ENCODE data around the gene RCAN3. TPM values are rescaled to one million over a fixed set of nuclear protein-coding genes. Genes with fewer than 3 reads are reported as not detected.
"Not testable (repeated sequence)": the region's sequence is repeated elsewhere in the genome, so short reads cannot be mapped to it uniquely, and the experiment has no call there.

The RCAN3 gene
- total RNA-seq, 1 experiment from 2014 or later: 10.2 TPM

DNA sequence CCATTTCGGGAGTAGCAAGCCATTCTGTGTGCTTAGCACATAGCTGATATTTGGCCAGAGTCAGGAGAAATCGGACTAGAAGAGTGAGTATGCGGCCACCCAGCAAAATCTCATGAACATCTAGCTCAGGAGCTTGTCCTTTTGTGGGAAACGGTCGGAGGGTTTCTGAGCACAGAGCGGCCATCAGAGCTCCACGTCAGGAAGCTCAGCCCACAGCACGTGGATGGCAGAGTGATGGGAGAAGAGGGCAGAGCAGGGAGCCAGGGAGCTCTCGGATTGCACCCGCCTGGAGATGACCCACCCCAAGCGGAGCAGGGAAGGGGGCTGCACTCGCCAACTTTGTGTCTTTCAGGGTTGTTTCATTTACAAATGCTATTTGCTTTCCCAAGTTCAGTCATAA lies 13.9 kb downstream of the RCAN3 start:
- no peaks in the 10 kb centered on the region for H3K9me3 Mint-ChIP-seq (ENCODE audit: unreplicated experiment)
- Histone ChIP-seq H3K36me3 (ENCODE audit: control insufficient read depth, insufficient read depth, low read length) (no peaks in the 10 kb centered on the region), H3K4me3 (ENCODE audit: low read depth, low read length) (no peak overlapping the region), H3K27me3 (replicated peaks; ENCODE audit: control insufficient read depth, insufficient read depth, low read length) (no peaks in the 10 kb centered on the region), H3K9me3 (no peaks in the 10 kb centered on the region), H3K4me1 (no peaks in the 10 kb centered on the region)
- H3K36me3 Mint-ChIP-seq (ENCODE audit: insufficient read depth, unreplicated experiment): peaks cover 17% of the 10 kb centered on the region
- DNase-seq: no peak
- TF ChIP-seq, protein P1, sequence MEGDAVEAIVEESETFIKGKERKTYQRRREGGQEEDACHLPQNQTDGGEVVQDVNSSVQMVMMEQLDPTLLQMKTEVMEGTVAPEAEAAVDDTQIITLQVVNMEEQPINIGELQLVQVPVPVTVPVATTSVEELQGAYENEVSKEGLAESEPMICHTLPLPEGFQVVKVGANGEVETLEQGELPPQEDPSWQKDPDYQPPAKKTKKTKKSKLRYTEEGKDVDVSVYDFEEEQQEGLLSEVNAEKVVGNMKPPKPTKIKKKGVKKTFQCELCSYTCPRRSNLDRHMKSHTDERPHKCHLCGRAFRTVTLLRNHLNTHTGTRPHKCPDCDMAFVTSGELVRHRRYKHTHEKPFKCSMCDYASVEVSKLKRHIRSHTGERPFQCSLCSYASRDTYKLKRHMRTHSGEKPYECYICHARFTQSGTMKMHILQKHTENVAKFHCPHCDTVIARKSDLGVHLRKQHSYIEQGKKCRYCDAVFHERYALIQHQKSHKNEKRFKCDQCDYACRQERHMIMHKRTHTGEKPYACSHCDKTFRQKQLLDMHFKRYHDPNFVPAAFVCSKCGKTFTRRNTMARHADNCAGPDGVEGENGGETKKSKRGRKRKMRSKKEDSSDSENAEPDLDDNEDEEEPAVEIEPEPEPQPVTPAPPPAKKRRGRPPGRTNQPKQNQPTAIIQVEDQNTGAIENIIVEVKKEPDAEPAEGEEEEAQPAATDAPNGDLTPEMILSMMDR (IDR thresholded peaks at IDR 0.05; ENCODE audit: insufficient read depth in 1 of 2, low read depth in 1 of 2, low read length in 1 of 2, severe bottlenecking in 1 of 2, unreplicated experiment in 1 of 2): no peak
- ChIA-PET POLR2A (no interaction called here), CTCF (interaction anchor here (1.7 kb wide), 1 partner anchor 25 kb away, joined by 4 read pairs; no protein-coding TSS in a partner anchor)
- BruUV-seq (replicated peaks): no TSS peak
- intact Hi-C loops (cut with micrococcal nuclease; ENCODE audit: unreplicated experiment): no loop called here
- no peaks in the 10 kb centered on the region for H3K4me1 Mint-ChIP-seq (ENCODE audit: low read depth, unreplicated experiment)
- H3K27me3 Mint-ChIP-seq (ENCODE audit: insufficient read depth, unreplicated experiment): no peaks in the 10 kb centered on the region
- H3K27ac Mint-ChIP-seq (ENCODE audit: unreplicated experiment): no peak overlapping the region
- no peak overlapping the region for H3K4me3 Mint-ChIP-seq (ENCODE audit: unreplicated experiment)

DNA sequence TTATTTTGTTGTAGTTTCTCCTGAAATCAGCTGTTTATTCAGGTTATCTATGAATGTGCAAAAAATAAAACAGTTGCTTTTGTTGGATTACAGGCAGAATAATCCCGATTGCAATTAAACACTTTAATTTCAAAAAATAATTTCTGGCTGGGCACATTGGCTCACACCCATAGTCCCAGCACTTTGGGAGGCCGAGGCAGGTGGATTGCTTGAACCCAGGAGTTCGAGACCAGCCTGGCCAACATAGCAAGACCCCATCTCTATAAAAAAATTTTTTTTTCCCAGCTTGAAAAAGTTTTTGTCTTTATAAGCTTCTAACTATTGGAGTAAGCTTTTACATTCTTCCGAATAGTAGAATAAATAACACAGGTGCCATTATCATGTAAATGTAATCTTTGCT lies 15.3 kb downstream of the RCAN3 start:
- no peak overlapping the region for H3K4me3 ChIP-seq (ENCODE audit: low read depth, low read length)
- H3K36me3 Mint-ChIP-seq (ENCODE audit: insufficient read depth, unreplicated experiment): peaks cover 12% of the 10 kb centered on the region
- H3K9me3 Mint-ChIP-seq (ENCODE audit: unreplicated experiment): no peaks in the 10 kb centered on the region
- H3K4me1 Mint-ChIP-seq (ENCODE audit: low read depth, unreplicated experiment): no peaks in the 10 kb centered on the region
- H3K27me3 ChIP-seq (replicated peaks; ENCODE audit: control insufficient read depth, insufficient read depth, low read length): no peaks in the 10 kb centered on the region
- H3K27ac Mint-ChIP-seq (ENCODE audit: unreplicated experiment): no peak overlapping the region
- H3K27me3 Mint-ChIP-seq (ENCODE audit: insufficient read depth, unreplicated experiment): no peaks in the 10 kb centered on the region
- H3K4me1 ChIP-seq: no peaks in the 10 kb centered on the region
- no peaks in the 10 kb centered on the region for H3K9me3 ChIP-seq
- intact Hi-C loops (cut with micrococcal nuclease; ENCODE audit: unreplicated experiment): no loop called here
- TF ChIP-seq, protein P1 (IDR thresholded peaks at IDR 0.05; ENCODE audit: insufficient read depth in 1 of 2, low read depth in 1 of 2, low read length in 1 of 2, severe bottlenecking in 1 of 2, unreplicated experiment in 1 of 2): no peak
- BruUV-seq (replicated peaks): no TSS peak
- no peak overlapping the region for H3K4me3 Mint-ChIP-seq (ENCODE audit: unreplicated experiment)
- H3K36me3 ChIP-seq (ENCODE audit: control insufficient read depth, insufficient read depth, low read length): no peaks in the 10 kb centered on the region
- ChIA-PET CTCF (no interaction called here), POLR2A (no interaction called here)
- DNase-seq: no peak

DNA sequence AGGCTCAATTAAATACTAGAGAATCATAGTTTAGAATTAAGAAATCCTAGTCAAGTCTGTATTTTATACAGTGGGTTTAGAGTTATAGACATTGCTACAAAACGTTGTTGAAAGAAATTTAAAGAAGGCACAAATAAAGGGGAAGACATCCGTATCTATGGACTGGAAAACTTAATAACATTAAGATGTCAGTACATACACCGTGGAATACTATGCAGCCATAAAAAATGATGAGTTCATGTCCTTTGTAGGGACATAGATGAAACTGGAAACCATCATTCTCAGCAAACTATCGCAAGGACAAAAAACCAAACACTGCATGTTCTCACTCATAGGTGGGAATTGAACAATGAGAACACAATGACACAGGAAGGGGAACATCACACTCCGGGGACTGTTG lies 17.6 kb downstream of the RCAN3 start:
- H3K27me3 Mint-ChIP-seq (ENCODE audit: insufficient read depth, unreplicated experiment); H3K27me3 ChIP-seq (replicated peaks; ENCODE audit: control insufficient read depth, insufficient read depth, low read length); H3K4me3 Mint-ChIP-seq (ENCODE audit: unreplicated experiment); BruUV-seq (replicated peaks); H3K4me1 Mint-ChIP-seq (ENCODE audit: low read depth, unreplicated experiment); H3K4me3 ChIP-seq (ENCODE audit: low read depth, low read length); H3K36me3 ChIP-seq (ENCODE audit: control insufficient read depth, insufficient read depth, low read length); CTCF ChIA-PET; H3K27ac Mint-ChIP-seq (ENCODE audit: unreplicated experiment); intact Hi-C loops (cut with micrococcal nuclease; ENCODE audit: unreplicated experiment); DNase-seq; H3K9me3 Mint-ChIP-seq (ENCODE audit: unreplicated experiment); POLR2A ChIA-PET; H3K4me1 ChIP-seq; H3K9me3 ChIP-seq: not testable (repeated sequence)
- peaks cover 12% of the 10 kb centered on the region for H3K36me3 Mint-ChIP-seq (ENCODE audit: insufficient read depth, unreplicated experiment)

DNA sequence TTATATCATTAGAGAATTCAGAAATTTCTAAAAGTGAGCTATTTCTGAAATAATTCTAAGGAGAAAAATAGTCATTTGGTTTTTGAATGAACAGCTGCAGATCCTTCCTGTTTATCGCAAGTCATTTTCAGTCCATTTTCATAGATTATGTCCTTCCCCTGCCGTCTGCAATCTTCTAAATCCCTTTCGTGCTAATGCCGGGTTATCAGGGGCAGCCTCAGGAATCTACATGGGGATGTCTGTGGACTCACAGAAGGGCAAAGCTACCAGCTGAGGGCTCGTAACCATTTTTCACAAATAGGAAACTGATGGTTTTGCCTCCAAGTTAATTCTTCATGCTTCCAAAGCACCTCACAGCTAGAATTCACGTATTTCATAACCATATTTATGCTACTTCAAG lies 23.0 kb downstream of the RCAN3 start:
- Histone ChIP-seq H3K4me3 (ENCODE audit: low read depth, low read length) (no peak overlapping the region), H3K4me1 (0 out of 2 replicates have a peak, but pooled peaks cover 3% of the 10 kb centered on the region), H3K27me3 (replicated peaks; ENCODE audit: control insufficient read depth, insufficient read depth, low read length) (no peaks in the 10 kb centered on the region), H3K36me3 (ENCODE audit: control insufficient read depth, insufficient read depth, low read length) (no peaks in the 10 kb centered on the region), H3K9me3 (no peaks in the 10 kb centered on the region)
- TF ChIP-seq, protein P1 (IDR thresholded peaks at IDR 0.05; ENCODE audit: insufficient read depth in 1 of 2, low read depth in 1 of 2, low read length in 1 of 2, severe bottlenecking in 1 of 2, unreplicated experiment in 1 of 2): no peak
- no peak overlapping the region for H3K27ac Mint-ChIP-seq (ENCODE audit: unreplicated experiment)
- no peaks in the 10 kb centered on the region for H3K36me3 Mint-ChIP-seq (ENCODE audit: insufficient read depth, unreplicated experiment)
- no peak overlapping the region for H3K4me3 Mint-ChIP-seq (ENCODE audit: unreplicated experiment)
- no peak for DNase-seq
- H3K9me3 Mint-ChIP-seq (ENCODE audit: unreplicated experiment): no peaks in the 10 kb centered on the region
- intact Hi-C loops (cut with micrococcal nuclease; ENCODE audit: unreplicated experiment): no loop called here
- H3K27me3 Mint-ChIP-seq (ENCODE audit: insufficient read depth, unreplicated experiment): no peaks in the 10 kb centered on the region
- POLR2A ChIA-PET: no interaction called here
- H3K4me1 Mint-ChIP-seq (ENCODE audit: low read depth, unreplicated experiment): peaks cover 7% of the 10 kb centered on the region
- no TSS peak for BruUV-seq (replicated peaks)
- CTCF ChIA-PET: interaction anchor here (0.6 kb wide), 1 partner anchor 16 kb away, joined by 3 read pairs; no protein-coding TSS in a partner anchor

All from Caco-2 (cell line).